ENCODE data around the gene HTT-AS. TPM values are rescaled to one million over a fixed set of nuclear protein-coding genes. Genes with fewer than 3 reads are reported as not detected.

HTT-AS gene
- not detected in 5 replicates for total RNA-seq (2022; extraction: Qiagen RNA extraction; ENCODE audit: low read depth)

DNA sequence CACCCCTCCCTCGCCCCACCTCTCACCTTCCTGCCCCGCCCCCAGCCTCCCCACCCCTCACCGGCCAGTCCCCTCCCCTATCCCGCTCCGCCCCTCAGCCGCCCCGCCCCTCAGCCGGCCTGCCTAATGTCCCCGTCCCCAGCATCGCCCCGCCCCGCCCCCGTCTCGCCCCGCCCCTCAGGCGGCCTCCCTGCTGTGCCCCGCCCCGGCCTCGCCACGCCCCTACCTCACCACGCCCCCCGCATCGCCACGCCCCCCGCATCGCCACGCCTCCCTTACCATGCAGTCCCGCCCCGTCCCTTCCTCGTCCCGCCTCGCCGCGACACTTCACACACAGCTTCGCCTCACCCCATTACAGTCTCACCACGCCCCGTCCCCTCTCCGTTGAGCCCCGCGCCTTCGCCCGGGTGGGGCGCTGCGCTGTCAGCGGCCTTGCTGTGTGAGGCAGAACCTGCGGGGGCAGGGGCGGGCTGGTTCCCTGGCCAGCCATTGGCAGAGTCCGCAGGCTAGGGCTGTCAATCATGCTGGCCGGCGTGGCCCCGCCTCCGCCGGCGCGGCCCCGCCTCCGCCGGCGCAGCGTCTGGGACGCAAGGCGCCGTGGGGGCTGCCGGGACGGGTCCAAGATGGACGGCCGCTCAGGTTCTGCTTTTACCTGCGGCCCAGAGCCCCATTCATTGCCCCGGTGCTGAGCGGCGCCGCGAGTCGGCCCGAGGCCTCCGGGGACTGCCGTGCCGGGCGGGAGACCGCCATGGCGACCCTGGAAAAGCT lies at the start of gene HTT-AS, which contains the start of gene HTT:
HTT-AS (minus strand) TSS at position 461 of the 768 bp plus-strand sequence.
HTT (plus strand) TSS at position 604 of the 768 bp plus-strand sequence; CDS start at position 749, 145 bp downstream.

Other genes with a start within 250 kb of the HTT-AS start
- gene ADD1, start 230.7 kb downstream of the HTT-AS start, total RNA-seq (2022; extraction: Qiagen RNA extraction; ENCODE audit: low read depth) = 65.1 to 85.8 TPM (median 80.3 TPM) in 5 replicates
- gene NOP14, start 111.1 kb downstream of the HTT-AS start, total RNA-seq (2022; extraction: Qiagen RNA extraction; ENCODE audit: low read depth) = 26.2 to 32.5 TPM (median 30.9 TPM) in 5 replicates
- 1.1 to 1.9 TPM (median 1.4 TPM) in 5 replicates for gene GRK4, start 111.0 kb downstream of the HTT-AS start, total RNA-seq (2022; extraction: Qiagen RNA extraction; ENCODE audit: low read depth)
- 11.3 to 16.9 TPM (median 14.3 TPM) in 5 replicates for gene HTT, start 143 bp upstream of the HTT-AS start, total RNA-seq (2022; extraction: Qiagen RNA extraction; ENCODE audit: low read depth)
- gene MSANTD1, start 174.6 kb upstream of the HTT-AS start, total RNA-seq (2022; extraction: Qiagen RNA extraction; ENCODE audit: low read depth) = 0.15 to 0.18 TPM (median 0.16 TPM) in 4 of 5 replicates, not detected in the other
- gene RGS12, start 218.5 kb upstream of the HTT-AS start, total RNA-seq (2022; extraction: Qiagen RNA extraction; ENCODE audit: low read depth) = 7.9 to 12.0 TPM (median 9.4 TPM) in 5 replicates